Neural crest cell (in vitro differentiated cells): ENCODE data around the gene CYFIP1. TPM values are rescaled to one million over a fixed set of nuclear protein-coding genes. Genes with fewer than 3 reads are reported as not detected.
A peak's percentile ranks its signal among the peaks of the same experiment; 100 is the strongest.

ENCODE experiments used
- DNase-seq: peaks from one replicate; pipeline ENCODE4 v3.0.0; 2021; ENCODE audit warnings: low read depth, mixed read lengths, low spot score
- H3K27ac Mint-ChIP-seq: one replicate; pipeline ENCODE4 v1.8.0; 2021; ENCODE audit warnings: mild to moderate bottlenecking, mixed read lengths; ENCODE audit not compliant: unreplicated experiment
- H3K27me3 Mint-ChIP-seq: 2 replicates; pipeline ENCODE4 v1.8.0; 2021; ENCODE audit warnings: low read depth, mild to moderate bottlenecking, mixed read lengths
- H3K36me3 Mint-ChIP-seq: 2 replicates; pipeline ENCODE4 v1.8.0; 2021; ENCODE audit warnings: low read depth, mild to moderate bottlenecking, mixed read lengths
- H3K4me1 Mint-ChIP-seq: 2 replicates; pipeline ENCODE4 v1.8.0; 2021; ENCODE audit warnings: mixed read lengths
- H3K4me3 Mint-ChIP-seq: one replicate; pipeline ENCODE4 v1.8.0; 2021; ENCODE audit warnings: mild to moderate bottlenecking, mixed read lengths
- H3K9me3 Mint-ChIP-seq: 2 replicates; pipeline ENCODE4 v1.8.0; 2021; ENCODE audit warnings: mixed read lengths
- total RNA-seq: library from RNA; stranded (reverse); gene quantifications from 2 replicates; pipeline ENCODE4 v1.2.1, GENCODE V29; 2021
- TF ChIP-seq, protein P1 (sequence below): fragments of 200-600 bp; sonication (generic); conservative IDR thresholded peaks from 2 replicates; pipeline ENCODE4 v1.5.0; 2021; ENCODE audit warnings: antibody characterized with exemption, mild to moderate bottlenecking

CYFIP1 gene
- total RNA-seq, 1 donor from 2014 or later: 116 TPM

DNA sequence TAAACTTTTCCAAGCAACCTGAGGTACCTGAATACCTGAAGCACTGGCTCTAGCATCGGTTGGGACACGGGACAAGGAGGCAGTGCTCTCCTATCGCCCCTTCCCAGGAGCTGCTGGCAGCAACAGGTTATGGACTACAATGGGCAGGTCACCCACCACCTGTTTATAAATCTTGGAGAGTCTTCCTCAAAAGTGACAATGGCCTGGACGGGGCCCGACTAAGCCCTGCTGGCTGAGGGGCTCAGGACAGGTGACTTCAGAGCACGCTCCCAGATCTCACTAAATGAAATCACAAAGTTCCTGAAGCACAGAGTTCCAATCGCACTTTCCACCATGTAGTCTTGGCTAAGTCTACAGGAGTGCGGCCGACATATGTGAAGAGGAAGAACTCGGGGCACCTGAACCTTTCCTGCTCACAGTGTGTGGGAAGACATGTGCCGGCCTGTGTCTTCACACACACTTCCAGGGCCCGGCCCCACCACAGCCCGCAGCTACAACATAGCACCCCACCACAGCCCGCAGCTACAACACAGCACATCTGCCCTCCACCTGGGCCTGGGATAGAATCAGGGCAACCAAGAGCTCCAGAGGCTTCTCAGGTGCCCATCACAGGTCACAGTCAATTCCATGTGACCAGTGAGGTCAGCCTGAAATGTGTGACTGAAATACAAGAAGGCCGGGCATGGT, 12.9 kb downstream of the CYFIP1 start:
- Mint-ChIP-seq H3K9me3 (no peaks in the 10 kb centered on the region), H3K27ac (peak overlapping the region; percentile 62), H3K4me3 (no peak overlapping the region), H3K27me3 (no peaks in the 10 kb centered on the region), H3K4me1 (peaks cover 32% of the 10 kb centered on the region), H3K36me3 (peaks cover 12% of the 10 kb centered on the region)
- TF ChIP-seq, protein P1, sequence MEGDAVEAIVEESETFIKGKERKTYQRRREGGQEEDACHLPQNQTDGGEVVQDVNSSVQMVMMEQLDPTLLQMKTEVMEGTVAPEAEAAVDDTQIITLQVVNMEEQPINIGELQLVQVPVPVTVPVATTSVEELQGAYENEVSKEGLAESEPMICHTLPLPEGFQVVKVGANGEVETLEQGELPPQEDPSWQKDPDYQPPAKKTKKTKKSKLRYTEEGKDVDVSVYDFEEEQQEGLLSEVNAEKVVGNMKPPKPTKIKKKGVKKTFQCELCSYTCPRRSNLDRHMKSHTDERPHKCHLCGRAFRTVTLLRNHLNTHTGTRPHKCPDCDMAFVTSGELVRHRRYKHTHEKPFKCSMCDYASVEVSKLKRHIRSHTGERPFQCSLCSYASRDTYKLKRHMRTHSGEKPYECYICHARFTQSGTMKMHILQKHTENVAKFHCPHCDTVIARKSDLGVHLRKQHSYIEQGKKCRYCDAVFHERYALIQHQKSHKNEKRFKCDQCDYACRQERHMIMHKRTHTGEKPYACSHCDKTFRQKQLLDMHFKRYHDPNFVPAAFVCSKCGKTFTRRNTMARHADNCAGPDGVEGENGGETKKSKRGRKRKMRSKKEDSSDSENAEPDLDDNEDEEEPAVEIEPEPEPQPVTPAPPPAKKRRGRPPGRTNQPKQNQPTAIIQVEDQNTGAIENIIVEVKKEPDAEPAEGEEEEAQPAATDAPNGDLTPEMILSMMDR: no peak
- DNase-seq: no peak

DNA sequence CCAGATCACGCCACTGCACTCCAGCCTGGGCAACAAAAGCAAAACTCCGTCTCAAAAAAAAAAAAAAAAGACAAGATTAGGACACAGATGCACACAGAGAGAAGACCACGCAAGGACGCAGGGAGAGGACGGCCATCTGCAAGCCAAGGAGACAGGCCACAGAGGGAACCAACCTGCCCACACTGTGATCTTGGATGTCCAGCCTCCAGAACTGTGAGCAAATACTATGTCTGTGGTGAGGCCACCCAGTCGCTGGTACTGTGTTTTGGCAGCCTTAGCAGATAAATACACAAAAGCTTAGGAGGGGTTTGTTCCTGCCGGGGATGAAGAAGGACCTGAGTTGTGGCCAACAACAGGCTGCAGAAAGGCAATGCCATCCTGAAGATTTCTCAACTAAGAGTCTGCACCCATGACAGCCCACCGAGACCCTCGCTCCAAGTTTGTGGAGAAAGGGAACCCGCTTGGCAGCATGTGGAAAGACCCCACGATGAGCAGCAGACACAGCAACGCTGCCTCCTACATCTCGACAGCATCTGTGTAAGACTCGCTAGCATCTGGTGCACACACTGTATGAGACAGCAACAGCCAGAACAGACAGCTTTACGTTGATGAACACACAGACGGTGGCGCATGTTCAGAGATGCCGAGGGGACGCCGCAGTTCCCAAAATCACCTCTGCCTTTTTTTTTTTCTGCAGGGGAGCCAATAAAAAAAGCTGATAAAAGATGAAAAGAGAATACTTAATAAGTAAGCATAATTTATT, 13.7 kb downstream of the CYFIP1 start:
- Mint-ChIP-seq H3K27me3 (no peaks in the 10 kb centered on the region), H3K9me3 (no peaks in the 10 kb centered on the region), H3K4me1 (peaks cover 32% of the 10 kb centered on the region), H3K27ac (no peak overlapping the region), H3K4me3 (no peak overlapping the region), H3K36me3 (peaks cover 12% of the 10 kb centered on the region)
- DNase-seq: no peak
- TF ChIP-seq, protein P1: no peak

DNA sequence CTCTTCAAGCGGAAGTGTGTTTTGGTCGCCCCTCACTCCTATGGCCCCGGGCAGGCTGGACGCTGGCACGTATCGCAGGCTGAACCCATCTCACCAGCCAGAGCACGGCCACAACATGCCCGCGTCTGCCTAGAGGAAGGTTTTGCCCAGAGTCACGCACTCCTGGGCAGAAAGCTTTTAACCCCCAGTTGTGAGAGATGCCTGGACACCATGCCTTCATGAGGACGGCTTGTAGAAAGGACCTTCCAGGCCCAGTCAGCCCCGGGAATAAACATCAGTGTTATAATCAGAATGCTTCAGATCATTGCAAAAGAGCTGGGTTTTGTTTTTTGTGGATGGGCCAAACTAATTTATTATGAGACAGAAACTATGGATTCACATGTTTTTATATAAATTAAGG, 16.5 kb downstream of the CYFIP1 start:
- Mint-ChIP-seq H3K36me3 (peaks cover 6% of the 10 kb centered on the region), H3K27ac (peak overlapping the region; percentile 68), H3K9me3 (no peaks in the 10 kb centered on the region), H3K4me3 (no peak overlapping the region), H3K4me1 (peaks cover 25% of the 10 kb centered on the region), H3K27me3 (no peaks in the 10 kb centered on the region)
- TF ChIP-seq, protein P1: no peak
- no peak for DNase-seq

DNA sequence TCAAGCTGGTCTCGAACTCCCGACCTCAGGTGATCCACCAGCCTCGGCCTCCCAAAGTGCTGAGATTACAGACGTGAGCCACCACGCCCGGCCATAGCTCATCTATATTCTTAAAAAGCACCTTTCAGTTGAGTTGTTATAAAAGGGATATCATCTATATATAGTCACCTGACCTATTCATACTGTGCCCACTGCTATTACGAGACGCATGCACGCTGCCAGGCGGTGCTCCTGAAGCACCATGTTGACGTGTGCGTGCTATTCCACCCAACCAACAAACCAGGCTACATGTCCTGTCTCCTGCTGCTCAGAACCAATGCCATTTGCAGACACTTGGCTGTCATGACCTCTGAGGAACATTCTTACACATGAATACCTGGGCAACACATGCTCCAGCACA, 17.6 kb downstream of the CYFIP1 start:
- Mint-ChIP-seq H3K27me3 (no peaks in the 10 kb centered on the region), H3K9me3 (no peaks in the 10 kb centered on the region), H3K36me3 (peaks cover 3% of the 10 kb centered on the region), H3K27ac (peak overlapping the region; percentile 31), H3K4me1 (peaks cover 24% of the 10 kb centered on the region), H3K4me3 (no peak overlapping the region)
- TF ChIP-seq, protein P1: no peak
- DNase-seq: no peak

DNA sequence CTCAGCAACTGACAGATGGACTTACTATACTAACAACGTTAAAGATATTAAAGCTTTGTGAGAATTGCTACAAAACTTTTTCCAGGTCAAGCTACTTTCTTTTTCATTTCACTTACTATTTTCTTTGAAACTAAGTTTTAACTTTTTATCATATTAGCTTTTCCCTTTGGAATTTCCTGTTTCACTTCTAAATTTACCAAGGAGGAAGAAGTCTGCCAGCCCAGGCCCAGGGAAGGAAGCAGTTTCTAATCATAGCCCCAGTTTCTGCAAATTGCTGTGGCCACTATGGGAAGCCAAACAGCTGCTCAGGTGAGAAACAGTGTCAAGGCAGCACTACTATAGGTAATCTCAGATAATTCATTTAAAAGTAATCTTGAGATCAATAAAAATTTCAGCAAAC, 18.4 kb downstream of the CYFIP1 start:
- Mint-ChIP-seq H3K4me1 (peaks cover 26% of the 10 kb centered on the region), H3K9me3 (no peaks in the 10 kb centered on the region), H3K27ac (no peak overlapping the region), H3K4me3 (no peak overlapping the region), H3K27me3 (no peaks in the 10 kb centered on the region), H3K36me3 (peaks cover 3% of the 10 kb centered on the region)
- DNase-seq: no peak
- TF ChIP-seq, protein P1: no peak
